RCC 7860 (cell line): ENCODE measurements around the gene ASMTL.

ENCODE experiments used
- DNase-seq: peaks from one replicate; pipeline ENCODE4 v3.0.0-alpha.2; 2015; ENCODE audit warnings: low spot score
- FAIRE-seq: peaks from 2 replicates; lab custom pipeline; 2012; peaks lifted over from hg19 to GRCh38; lab: Jason Lieb, UNC

The ASMTL gene

DNA sequence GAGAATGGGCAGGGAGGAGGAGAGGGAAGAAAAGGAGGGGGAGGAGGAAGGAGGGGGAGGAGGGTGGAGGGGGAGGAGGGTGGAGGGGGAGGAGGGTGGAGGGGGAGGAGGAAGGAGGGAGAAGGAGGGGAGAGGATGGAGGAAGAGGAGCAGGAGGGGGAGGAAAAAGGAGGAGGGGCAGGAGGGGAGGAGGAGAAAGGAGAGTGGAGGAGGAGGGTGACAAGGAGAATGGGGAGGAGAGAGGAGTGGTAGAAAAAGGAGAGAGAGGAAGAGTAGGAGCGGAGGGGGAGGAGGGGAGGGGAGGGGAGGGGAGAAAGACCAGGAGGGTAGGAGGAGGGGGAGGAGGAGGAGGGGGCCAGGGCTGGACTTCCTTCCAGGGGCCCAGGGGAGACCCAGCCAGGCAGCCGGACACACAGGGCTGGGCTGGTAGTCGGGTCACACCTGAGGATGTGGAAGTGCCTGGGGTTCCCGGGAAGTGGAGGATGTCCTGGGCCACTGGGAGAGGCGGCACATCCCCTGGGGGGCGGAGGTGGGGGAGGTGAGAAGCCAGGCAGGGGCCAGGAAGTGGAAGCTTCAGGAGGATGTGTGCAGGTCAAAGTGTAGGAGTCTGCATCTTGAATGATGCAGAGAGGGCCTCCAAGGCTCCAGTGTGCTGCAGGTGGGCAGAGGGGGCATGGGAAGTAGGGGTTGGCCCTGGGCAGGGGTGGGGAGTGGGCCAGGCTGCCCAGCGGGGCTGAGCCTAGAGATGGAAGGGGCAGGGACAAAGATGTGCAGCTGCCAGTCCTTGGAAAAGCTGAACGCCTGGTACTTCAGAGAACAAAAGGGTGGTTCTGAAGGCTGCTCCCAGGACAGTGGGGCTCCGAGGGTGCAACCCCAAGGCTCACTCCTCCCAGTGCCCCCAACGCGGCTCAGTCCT, 97.3 kb downstream of the ASMTL start:
- no peak for FAIRE-seq
- DNase-seq = no peak

DNA sequence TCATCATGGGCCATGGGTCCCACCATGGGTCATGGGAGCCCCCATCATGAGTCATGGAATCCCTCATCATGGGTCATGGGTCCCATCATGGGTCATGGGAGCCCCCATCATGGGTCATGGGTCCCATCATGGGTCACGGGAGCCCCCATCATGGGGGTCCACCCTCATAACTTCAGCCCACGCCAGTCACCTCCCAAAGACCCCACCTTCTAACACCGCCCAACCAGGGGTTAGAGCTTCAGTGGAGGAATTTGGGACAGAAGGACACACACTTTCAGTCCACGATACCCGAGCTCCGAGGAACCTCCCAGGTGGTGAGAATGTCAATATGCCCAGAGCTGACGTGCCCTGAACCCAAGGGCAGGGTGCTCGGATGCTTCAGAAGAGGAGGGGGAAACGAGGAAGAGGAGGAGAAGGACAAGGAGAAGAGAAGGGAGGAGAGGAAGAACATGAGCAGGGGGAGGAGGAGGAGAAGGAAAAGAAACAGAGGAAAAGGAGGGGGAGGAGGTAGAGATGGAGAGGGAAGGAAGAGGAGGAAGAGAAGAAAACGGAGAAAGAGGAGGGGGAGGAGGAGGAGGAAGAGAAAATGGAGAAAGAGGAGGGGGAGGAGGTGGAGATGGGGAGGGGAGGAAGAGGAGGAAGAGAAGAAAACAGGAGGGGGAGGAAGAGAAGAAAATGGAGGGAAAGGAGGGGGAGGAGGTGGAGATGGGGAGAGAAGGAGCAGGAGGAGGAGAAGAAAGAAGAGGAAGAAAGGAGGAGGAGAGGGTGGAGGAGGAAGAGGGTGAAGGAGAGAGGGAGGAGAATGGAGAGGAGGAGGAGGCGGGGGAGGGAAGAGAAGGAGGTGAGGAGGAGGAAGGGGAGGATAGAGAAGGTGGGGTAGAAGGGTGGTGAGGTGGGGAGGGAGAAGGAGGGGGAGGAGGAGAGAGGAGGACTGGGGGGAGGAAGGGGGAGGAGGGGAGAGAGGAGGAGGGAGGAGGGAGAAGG, 98.4 kb downstream of the ASMTL start:
- DNase-seq = no peak
- FAIRE-seq = no peak
